NCI-H146 (cell line): ENCODE results near the gene DLX6.
"Not testable (repeated sequence)": the region's sequence is repeated elsewhere in the genome, so short reads cannot be mapped to it uniquely, and the experiment has no call there.

Experiments used
- DNase-seq: peaks from one replicate; lab custom pipeline; 2025; lab: John Stamatoyannopoulos, UW

Gene DLX6

GRCh38 chr7:97022491-97023306 is 17.3 kb downstream of the DLX6 start:
- DNase-seq = no peak

DNA sequence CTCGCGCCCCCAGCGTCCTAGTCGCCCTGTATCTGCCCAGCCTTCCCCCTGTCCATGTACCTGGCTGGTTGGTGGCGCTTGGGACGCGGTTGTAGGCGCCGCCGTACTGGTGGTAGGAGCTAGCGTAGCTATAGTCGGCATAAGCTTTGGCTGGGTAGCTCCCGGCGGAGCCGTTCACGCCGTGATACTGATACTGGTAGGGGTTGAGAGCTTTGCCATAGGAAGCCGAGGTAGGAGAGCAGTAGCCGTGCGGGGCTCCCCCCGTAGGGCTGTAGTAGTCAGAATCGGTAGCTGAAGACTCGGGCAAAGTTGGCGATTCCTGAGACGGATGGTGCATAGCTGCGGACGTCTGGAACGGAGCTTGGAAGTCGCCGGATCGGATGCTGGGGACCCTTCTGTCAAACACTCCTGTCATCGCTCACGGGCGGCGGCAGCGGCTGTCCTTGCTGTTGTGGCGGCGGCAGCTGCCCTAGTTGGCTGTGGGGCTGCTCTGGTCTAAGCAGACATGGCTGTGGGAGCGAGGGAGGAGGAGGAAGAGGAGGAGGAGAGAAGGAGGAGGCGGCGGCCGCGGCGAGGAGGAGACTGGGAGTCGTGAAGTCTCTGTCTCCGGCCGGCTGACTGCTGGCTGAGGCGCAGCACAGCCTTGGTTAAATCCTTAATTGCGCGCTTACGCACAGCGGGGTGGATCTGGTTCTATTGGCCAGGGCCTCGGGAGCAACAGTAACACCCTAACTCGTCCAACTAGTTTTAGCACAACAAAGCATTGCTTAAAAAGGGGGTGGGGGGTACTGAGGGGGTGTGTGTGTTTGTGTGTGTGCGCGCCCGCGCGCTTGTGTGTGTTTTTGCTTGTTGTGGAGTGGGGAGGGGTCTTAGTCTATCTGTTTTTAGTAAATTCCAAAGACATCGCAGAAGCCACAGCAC is 19.1 kb downstream of the DLX6 start, which contains the start of gene DLX5:
Gene DLX5 (minus strand): TSS at position 623 of the 921 bp plus-strand sequence. CDS start 208 bp downstream, at position 415.
- peak; percentile 98 for DNase-seq

GRCh38 chr7:97025130-97025499 is 19.8 kb downstream of the DLX6 start:
- DNase-seq = no peak

DNA sequence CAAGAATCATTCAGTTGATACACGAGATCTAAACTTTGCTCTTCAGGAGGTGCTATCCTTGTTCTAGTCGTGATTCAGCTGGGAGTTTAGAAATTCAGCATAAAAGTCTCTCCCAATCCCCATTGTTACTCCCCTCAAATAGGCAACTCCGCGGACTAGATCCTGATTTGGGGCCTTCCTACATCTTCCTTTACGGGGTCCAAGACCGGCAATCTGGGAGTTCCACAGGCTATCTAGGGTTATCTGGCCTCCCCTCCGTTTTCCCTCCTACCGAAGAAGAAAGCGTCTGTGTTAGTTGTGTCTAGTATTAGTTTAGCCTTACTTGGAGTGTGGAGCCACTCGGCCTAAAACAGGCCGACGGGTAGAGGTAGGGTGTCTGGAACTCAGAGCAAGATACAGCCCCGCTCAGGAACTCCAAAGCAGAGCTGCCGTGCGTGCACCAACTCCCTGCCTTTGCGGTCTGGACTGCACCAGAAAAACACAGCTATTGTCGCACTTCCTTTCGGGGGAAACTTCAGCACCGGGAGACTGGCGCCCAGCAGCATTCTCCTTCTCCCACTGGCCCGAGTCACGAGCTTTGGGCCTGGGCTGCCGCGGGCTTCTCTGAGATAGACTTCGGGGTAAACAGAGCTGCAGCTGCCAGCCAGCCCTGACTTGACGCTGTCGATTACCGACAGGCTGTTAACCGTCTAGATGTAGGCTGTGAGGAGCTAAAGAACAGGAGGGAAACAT is 20.8 kb downstream of the DLX6 start:
- DNase-seq = no peak

GRCh38 chr7:97026715-97027426 is 21.5 kb downstream of the DLX6 start:
- no peak for DNase-seq

DNA sequence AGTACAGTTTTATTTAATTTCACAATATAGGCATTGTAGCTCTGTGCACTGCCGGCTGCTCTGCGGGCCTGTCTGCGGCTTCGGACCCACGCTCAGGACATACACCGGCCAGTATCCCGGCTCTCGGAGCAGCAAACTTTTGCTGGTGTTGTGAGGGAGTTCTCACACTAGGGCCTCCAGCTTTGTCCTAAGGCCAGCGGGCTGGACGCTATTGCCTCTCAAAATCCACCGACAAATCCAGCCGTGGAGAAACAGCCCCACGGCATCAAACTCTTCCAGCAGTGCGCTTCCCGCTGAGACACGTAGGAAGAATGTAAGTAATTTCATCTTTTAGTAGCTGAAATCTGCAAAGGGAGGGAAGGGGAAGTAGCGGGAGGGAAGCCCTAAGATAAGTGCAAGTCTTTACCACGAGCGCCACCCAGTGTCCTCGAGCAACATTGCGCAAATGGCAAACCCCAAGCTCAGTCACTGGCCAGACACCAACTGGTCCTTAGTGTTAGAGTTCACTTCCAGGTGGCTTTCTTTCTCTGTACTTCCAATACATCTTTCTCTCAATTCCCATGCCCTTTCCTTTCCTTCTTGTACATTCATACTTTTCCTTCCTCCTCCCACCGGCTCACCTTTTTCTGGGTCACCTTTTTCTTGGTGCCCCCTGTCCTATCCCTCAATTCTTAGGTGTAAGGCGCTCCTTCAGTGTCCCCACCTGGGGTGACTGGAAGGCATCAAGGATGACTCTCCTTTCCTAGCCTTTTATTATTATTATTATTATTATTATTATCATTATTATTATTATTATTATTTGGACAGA is 22.3 kb downstream of the DLX6 start:
- peak; percentile 94 for DNase-seq

GRCh38 chr7:97034213-97034852 is 29.0 kb downstream of the DLX6 start:
- not testable (repeated sequence) for DNase-seq

DNA sequence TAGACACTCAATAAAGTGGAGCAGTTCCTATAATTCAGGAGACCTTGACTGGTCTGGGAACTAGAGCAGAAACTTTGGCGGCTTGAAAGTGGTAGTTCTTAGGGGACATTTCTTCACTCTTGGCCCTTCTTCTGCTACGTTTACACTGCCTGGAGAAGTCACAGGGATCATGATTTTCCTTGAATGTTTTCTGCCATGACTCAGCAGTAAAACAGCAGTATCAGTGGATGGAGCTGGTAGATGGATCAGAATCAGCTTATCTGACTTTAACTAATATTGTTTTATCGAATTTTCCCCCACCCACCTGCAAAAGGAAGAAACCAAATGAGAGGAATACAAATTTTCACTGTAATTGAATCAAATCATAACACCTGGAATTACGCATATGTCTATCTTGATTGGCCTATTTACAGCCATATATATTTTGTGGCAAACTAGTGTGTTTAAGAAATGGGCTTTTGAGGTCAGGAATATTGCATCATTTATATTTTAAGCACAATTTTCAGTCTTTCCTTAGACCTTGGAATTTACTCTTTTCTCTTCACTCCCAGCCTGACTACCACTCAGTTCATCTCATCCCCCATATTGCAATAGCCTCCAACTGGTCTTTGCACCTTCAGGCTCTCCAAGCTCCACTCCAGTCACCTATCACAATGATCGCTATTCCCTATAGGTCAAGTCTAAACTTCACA is 34.2 kb downstream of the DLX6 start:
- no peak for DNase-seq

GRCh38 chr7:97043281-97043680 is 37.9 kb downstream of the DLX6 start:
- no peak for DNase-seq
